NCI-H748 (cell line): ENCODE results near the gene ZNF75A.

Source experiments
- DNase-seq: peaks from one replicate; lab custom pipeline; 2025; ENCODE audit not compliant: unreplicated experiment; lab: John Stamatoyannopoulos, UW

Gene ZNF75A

GRCh38 chr16:3364774-3365427, 59.6 kb downstream of the ZNF75A start:
- no peak for DNase-seq
